Measurements from ENCODE around the gene GRAP2.

GRAP2 gene

DNA sequence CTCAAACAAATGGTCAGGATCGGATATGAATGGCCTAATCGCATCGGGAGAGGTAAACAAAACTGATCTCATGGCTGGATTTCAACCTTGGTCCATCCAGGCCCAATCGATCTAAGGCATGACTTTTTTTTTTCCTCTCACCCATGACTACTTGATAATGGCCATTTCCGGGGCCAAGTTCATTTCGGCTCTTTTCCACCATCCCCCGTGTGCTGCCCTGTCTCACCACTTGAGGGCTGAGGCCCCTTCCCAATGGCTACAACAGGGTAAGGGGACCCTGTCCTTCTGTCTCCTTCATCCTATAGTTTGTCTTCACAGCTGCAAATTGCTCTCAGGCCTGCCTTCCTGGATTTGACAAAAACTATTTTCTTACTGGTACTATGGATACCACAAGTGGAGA, 26.7 kb downstream of the GRAP2 start:
- no peak overlapping the region for H3K27ac ChIP-seq (ENCODE audit: low read depth, low read length)
- H3K9me3 ChIP-seq (ENCODE audit: low read length), result no peaks in the 10 kb centered on the region
- H3K36me3 ChIP-seq (ENCODE audit: insufficient read depth, low read length), result no peaks in the 10 kb centered on the region
- peaks cover 4 to 5% of the 10 kb centered on the region in 2 donors for H3K27me3 ChIP-seq (ENCODE audit: control insufficient read depth in 1 of 2, insufficient read depth in 2 of 2, low read length in 2 of 2)
- H3K9ac ChIP-seq (ENCODE audit: low read length), result no peak overlapping the region
- no peaks in the 10 kb centered on the region for H3K4me1 ChIP-seq (ENCODE audit: insufficient read depth, low read length)
- H3K4me3 ChIP-seq (ENCODE audit: low read depth in 1 of 2, low read length in 2 of 2), result no peak overlapping the region

DNA sequence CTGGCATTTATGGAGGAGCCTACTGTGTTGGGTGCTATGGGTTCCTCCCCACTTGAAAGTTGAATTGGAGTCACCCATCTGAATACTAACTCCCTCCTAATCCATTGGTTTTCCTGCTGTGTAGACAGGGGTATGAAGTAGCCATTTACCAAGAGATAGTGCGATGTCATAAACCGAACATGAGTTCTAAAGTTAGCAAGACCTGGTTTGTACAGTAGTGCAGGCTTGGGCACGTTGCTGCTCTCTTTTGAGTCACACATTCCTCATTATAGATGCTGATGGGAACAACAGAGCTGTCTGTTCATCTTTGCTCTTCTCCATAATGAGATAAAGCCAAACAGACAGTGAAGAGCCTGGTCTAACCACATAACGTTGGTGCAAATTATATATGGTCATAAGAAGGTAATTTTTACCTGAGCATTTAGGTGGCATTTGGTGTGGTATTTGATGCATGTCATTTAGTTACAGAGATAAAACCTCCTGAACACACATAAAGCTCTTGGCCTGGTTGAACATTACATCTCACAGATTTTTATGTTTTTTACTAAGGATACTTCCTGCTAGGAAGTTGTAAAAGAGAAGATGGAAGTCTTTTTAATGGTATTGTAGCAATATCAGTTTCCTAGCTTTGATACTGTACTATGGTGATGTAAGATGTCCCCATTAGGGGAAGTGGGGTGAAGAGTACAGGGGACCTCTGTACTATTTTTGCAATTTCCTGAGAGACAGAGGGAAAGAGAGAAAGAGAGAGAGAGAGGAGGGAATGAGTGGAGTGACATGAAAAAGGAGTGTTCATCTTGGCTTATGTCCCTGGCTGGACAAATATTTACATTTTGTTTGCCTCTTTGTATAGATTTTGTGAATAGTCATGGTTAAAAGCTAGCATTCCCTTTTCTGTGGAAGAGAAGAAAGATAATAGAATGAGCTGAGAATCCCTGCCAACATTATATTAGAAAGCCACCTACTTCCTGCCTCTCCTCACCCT, 27.9 kb downstream of the GRAP2 start:
- Histone ChIP-seq H3K9ac (ENCODE audit: low read length) (no peak overlapping the region), H3K9me3 (ENCODE audit: low read length) (no peaks in the 10 kb centered on the region), H3K36me3 (ENCODE audit: insufficient read depth, low read length) (no peaks in the 10 kb centered on the region), H3K4me1 (ENCODE audit: insufficient read depth, low read length) (no peaks in the 10 kb centered on the region), H3K4me3 (ENCODE audit: low read depth in 1 of 2, low read length in 2 of 2) (no peak overlapping the region), H3K27me3 (ENCODE audit: control insufficient read depth in 1 of 2, insufficient read depth in 2 of 2, low read length in 2 of 2) (peaks cover 4 to 5% of the 10 kb centered on the region in 2 donors), H3K27ac (ENCODE audit: low read depth, low read length) (no peak overlapping the region)

- Histone ChIP-seq H3K27ac (ENCODE audit: low read depth, low read length) (no peak overlapping the region), H3K4me3 (ENCODE audit: low read depth in 1 of 2, low read length in 2 of 2) (no peak overlapping the region), H3K36me3 (ENCODE audit: insufficient read depth, low read length) (no peaks in the 10 kb centered on the region), H3K9ac (ENCODE audit: low read length) (no peak overlapping the region), H3K9me3 (ENCODE audit: low read length) (no peaks in the 10 kb centered on the region), H3K4me1 (ENCODE audit: insufficient read depth, low read length) (no peaks in the 10 kb centered on the region), H3K27me3 (ENCODE audit: control insufficient read depth in 1 of 2, insufficient read depth in 2 of 2, low read length in 2 of 2) (peaks cover 0 to 5% of the 10 kb centered on the region in 2 donors)
These were observed 30.4 kb downstream of the GRAP2 start for GRCh38 chr22:39931251-39931650.

DNA sequence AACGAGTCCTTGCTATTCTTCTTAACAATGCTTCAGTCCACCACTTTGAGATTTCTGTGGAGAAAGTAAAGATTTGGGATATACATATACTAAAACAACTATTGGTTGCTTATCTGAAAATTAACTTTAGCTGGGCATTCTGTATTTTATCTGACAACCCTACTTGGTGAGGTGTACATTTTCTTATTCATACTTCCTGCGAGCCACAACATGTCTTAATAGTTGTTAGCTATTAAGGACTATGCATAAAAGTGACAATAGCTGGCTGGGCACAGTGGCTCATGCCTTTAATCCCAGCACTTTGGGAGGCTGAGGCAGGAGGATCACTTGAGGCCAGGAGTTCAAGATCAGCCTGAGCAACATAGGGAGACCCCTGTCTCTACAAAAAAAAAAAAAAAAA, 31.3 kb downstream of the GRAP2 start:
- H3K36me3 ChIP-seq (ENCODE audit: insufficient read depth, low read length), result no peaks in the 10 kb centered on the region
- no peak overlapping the region for H3K4me3 ChIP-seq (ENCODE audit: low read depth in 1 of 2, low read length in 2 of 2)
- H3K27ac ChIP-seq (ENCODE audit: low read depth, low read length), result no peak overlapping the region
- no peak overlapping the region for H3K9ac ChIP-seq (ENCODE audit: low read length)
- peaks cover 0 to 4% of the 10 kb centered on the region in 2 donors for H3K27me3 ChIP-seq (ENCODE audit: control insufficient read depth in 1 of 2, insufficient read depth in 2 of 2, low read length in 2 of 2)
- H3K9me3 ChIP-seq (ENCODE audit: low read length), result no peaks in the 10 kb centered on the region
- no peaks in the 10 kb centered on the region for H3K4me1 ChIP-seq (ENCODE audit: insufficient read depth, low read length)

GRCh38 chr22:39932918-39933649, 32.2 kb downstream of the GRAP2 start:
- no peak overlapping the region for H3K9ac ChIP-seq (ENCODE audit: low read length)
- H3K4me1 ChIP-seq (ENCODE audit: insufficient read depth, low read length), result no peaks in the 10 kb centered on the region
- H3K9me3 ChIP-seq (ENCODE audit: low read length), result no peaks in the 10 kb centered on the region
- no peak overlapping the region for H3K4me3 ChIP-seq (ENCODE audit: low read depth in 1 of 2, low read length in 2 of 2)
- H3K36me3 ChIP-seq (ENCODE audit: insufficient read depth, low read length), result no peaks in the 10 kb centered on the region
- no peak overlapping the region for H3K27ac ChIP-seq (ENCODE audit: low read depth, low read length)
- no peaks in the 10 kb centered on the region for H3K27me3 ChIP-seq (ENCODE audit: control insufficient read depth in 1 of 2, insufficient read depth in 2 of 2, low read length in 2 of 2)

- no peak overlapping the region for H3K27ac ChIP-seq (ENCODE audit: low read depth, low read length)
- no peaks in the 10 kb centered on the region for H3K4me1 ChIP-seq (ENCODE audit: insufficient read depth, low read length)
- H3K27me3 ChIP-seq (ENCODE audit: control insufficient read depth in 1 of 2, insufficient read depth in 2 of 2, low read length in 2 of 2), result no peaks in the 10 kb centered on the region
- no peak overlapping the region for H3K9ac ChIP-seq (ENCODE audit: low read length)
- H3K9me3 ChIP-seq (ENCODE audit: low read length), result no peaks in the 10 kb centered on the region
- no peaks in the 10 kb centered on the region for H3K36me3 ChIP-seq (ENCODE audit: insufficient read depth, low read length)
- H3K4me3 ChIP-seq (ENCODE audit: low read depth in 1 of 2, low read length in 2 of 2), result no peak overlapping the region
These were observed 32.9 kb downstream of the GRAP2 start for GRCh38 chr22:39933741-39934140.

DNA sequence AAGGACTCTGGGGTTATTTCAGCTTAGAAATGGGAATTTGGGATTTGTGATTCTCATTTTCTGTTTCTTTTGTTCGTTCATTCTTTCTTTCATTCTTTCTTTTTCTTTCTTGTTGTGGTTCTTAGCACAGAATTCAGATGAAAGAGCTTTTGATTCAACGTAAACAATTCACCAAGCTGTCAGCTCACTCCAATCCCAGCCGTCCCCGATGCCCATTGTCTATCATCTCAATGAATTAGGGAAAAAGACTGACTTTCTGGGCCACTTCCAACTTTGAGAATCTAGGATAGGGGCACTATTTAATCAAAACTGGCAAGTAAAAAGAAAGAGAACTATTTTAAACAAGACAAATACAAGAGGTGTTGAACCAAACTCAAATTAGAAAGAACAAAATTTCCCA, 34.2 kb downstream of the GRAP2 start:
- H3K4me1 ChIP-seq (ENCODE audit: insufficient read depth, low read length), result no peaks in the 10 kb centered on the region
- H3K27ac ChIP-seq (ENCODE audit: low read depth, low read length), result no peak overlapping the region
- no peak overlapping the region for H3K4me3 ChIP-seq (ENCODE audit: low read depth in 1 of 2, low read length in 2 of 2)
- H3K36me3 ChIP-seq (ENCODE audit: insufficient read depth, low read length), result no peaks in the 10 kb centered on the region
- no peaks in the 10 kb centered on the region for H3K27me3 ChIP-seq (ENCODE audit: control insufficient read depth in 1 of 2, insufficient read depth in 2 of 2, low read length in 2 of 2)
- no peak overlapping the region for H3K9ac ChIP-seq (ENCODE audit: low read length)
- H3K9me3 ChIP-seq (ENCODE audit: low read length), result no peaks in the 10 kb centered on the region

DNA sequence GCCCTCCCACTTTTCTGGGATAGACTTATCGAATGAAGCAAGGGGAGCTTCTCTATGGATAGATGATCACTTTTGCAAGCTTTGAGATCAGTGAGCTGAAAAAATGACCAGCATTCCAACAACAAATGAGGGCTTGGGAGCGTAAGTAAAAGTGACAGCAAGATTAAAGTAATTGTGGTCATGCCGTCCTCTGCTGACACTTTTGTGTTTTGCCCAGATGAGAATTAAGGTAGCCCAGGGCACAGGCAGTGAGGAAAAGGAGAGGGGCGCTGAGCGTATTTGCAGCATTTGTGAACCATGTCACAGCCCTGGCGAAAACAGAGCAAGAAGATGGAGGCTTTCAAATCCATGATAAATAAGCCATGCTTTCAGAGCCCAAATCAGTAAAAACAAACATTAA, 34.7 kb downstream of the GRAP2 start:
- no peak overlapping the region for H3K4me3 ChIP-seq (ENCODE audit: low read depth in 1 of 2, low read length in 2 of 2)
- H3K4me1 ChIP-seq (ENCODE audit: insufficient read depth, low read length), result no peaks in the 10 kb centered on the region
- no peaks in the 10 kb centered on the region for H3K9me3 ChIP-seq (ENCODE audit: low read length)
- H3K27me3 ChIP-seq (ENCODE audit: control insufficient read depth in 1 of 2, insufficient read depth in 2 of 2, low read length in 2 of 2), result no peaks in the 10 kb centered on the region
- H3K9ac ChIP-seq (ENCODE audit: low read length), result no peak overlapping the region
- H3K36me3 ChIP-seq (ENCODE audit: insufficient read depth, low read length), result no peaks in the 10 kb centered on the region
- H3K27ac ChIP-seq (ENCODE audit: low read depth, low read length), result no peak overlapping the region

- Histone ChIP-seq H3K27ac (ENCODE audit: low read depth, low read length) (no peak overlapping the region), H3K9ac (ENCODE audit: low read length) (no peak overlapping the region), H3K36me3 (ENCODE audit: insufficient read depth, low read length) (no peaks in the 10 kb centered on the region), H3K4me3 (ENCODE audit: low read depth in 1 of 2, low read length in 2 of 2) (no peak overlapping the region), H3K4me1 (ENCODE audit: insufficient read depth, low read length) (no peaks in the 10 kb centered on the region), H3K9me3 (ENCODE audit: low read length) (no peaks in the 10 kb centered on the region), H3K27me3 (ENCODE audit: control insufficient read depth in 1 of 2, insufficient read depth in 2 of 2, low read length in 2 of 2) (no peaks in the 10 kb centered on the region)
These were observed 35.8 kb downstream of the GRAP2 start for GRCh38 chr22:39936523-39937145.

DNA sequence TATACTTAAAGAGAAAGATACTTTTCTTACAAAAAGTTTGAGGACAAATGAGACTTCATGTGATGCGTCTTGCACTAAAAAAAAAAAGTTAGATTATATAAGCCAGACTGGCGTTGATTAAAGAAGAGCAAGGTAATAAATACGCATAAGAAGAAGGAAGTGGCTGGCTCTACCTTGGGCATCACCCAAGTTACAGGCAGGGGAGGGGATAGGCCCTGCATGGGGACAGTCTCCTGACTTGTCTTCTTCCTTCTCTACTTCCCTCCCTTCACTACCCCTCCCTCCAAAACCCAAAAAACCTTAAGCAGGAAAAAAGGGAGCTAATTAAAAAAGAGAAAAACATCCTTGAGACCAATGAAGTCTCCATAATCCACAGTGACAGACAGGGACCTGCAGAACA, 37.0 kb downstream of the GRAP2 start:
- Histone ChIP-seq H3K27ac (ENCODE audit: low read depth, low read length) (no peak overlapping the region), H3K9me3 (ENCODE audit: low read length) (no peaks in the 10 kb centered on the region), H3K4me1 (ENCODE audit: insufficient read depth, low read length) (no peaks in the 10 kb centered on the region), H3K27me3 (ENCODE audit: control insufficient read depth in 1 of 2, insufficient read depth in 2 of 2, low read length in 2 of 2) (no peaks in the 10 kb centered on the region), H3K4me3 (ENCODE audit: low read depth in 1 of 2, low read length in 2 of 2) (no peak overlapping the region), H3K9ac (ENCODE audit: low read length) (no peak overlapping the region), H3K36me3 (ENCODE audit: insufficient read depth, low read length) (no peaks in the 10 kb centered on the region)

GRCh38 chr22:39938509-39939111, 37.7 kb downstream of the GRAP2 start:
- Histone ChIP-seq H3K4me3 (ENCODE audit: low read depth in 1 of 2, low read length in 2 of 2) (no peak overlapping the region), H3K36me3 (ENCODE audit: insufficient read depth, low read length) (no peaks in the 10 kb centered on the region), H3K4me1 (ENCODE audit: insufficient read depth, low read length) (no peaks in the 10 kb centered on the region)

More at GRCh38 chr22:39938509-39939111, 37.7 kb downstream of the GRAP2 start:
- H3K9me3 ChIP-seq (ENCODE audit: low read length), result no peaks in the 10 kb centered on the region
- no peaks in the 10 kb centered on the region for H3K27me3 ChIP-seq (ENCODE audit: control insufficient read depth in 1 of 2, insufficient read depth in 2 of 2, low read length in 2 of 2)
- H3K9ac ChIP-seq (ENCODE audit: low read length), result no peak overlapping the region
- H3K27ac ChIP-seq (ENCODE audit: low read depth, low read length), result no peak overlapping the region

Measured in muscle layer of colon (tissue), 2 donors.